CD4-positive, alpha-beta T cell treated with Interleukin-1 beta for 1 hour (primary cell): ENCODE measurements around the gene ZFP36.
"Not testable (repeated sequence)": the region's sequence is repeated elsewhere in the genome, so short reads cannot be mapped to it uniquely, and the experiment has no call there.

Experiments
- DNase-seq, 2 donors: peaks; one replicate each; pipeline ENCODE4 v3.0.0-alpha.2; 2020 to 2022

ZFP36 gene, protein sequence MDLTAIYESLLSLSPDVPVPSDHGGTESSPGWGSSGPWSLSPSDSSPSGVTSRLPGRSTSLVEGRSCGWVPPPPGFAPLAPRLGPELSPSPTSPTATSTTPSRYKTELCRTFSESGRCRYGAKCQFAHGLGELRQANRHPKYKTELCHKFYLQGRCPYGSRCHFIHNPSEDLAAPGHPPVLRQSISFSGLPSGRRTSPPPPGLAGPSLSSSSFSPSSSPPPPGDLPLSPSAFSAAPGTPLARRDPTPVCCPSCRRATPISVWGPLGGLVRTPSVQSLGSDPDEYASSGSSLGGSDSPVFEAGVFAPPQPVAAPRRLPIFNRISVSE

DNA sequence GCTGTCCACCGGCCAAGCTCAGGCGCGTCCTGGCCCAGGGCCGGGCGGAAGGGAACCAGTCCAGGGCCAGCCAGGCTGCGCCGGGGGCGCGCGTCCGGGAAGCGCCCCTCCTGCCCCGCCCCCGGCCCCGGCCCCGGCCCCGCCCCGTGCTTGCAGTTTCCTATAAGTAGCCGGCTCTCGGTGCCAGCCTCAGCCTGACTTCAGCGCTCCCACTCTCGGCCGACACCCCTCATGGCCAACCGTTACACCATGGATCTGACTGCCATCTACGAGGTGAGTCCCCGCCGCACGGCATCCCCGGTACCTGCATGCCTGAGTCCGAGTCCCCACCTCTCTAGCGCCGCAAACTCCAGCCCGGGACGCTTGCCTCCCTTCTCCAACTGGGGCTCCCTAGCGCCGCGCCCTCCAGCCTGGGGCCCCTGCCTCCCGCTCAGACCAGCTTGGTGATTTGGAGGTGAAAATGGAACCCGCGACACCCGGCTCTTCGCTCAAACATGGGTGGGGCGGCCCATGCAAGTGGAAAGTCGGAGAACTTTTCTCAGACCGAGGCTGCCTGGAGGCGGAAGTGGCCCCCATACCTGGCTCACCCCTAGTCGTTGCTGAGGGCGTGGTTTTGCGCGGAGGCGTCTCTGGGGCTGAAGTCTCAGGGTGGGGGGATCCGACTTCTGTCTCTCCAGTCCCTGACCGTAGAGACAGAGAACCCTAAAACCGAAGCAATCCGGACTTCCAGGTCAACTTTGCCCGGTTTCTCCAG lies at the start of gene ZFP36:
TSS of gene ZFP36 (plus strand) at position 192 of the 754 bp plus-strand sequence. CDS start at position 250, 58 bp downstream.
- DNase-seq: peak; percentile 93 to 94

DNA sequence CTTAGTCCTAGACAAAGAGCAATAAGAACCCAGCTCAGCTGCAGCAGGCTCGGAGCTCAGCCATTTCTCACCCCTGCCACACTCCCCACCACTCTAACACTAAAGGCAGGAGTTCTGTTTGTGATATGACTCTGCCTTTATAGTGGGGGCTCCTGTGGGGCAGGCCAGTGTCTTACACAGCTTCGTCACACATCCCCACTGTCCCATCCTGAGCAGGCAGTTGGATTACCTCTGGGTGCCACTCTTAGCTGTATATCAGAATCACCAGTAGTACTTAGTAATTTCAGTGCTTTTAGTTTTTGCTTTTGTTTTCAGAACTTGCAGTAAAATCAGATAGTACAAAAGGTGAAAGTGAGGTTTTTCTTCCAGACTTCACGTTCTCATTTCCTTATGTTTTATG lies 47.6 kb upstream of the ZFP36 start:
- no peak for DNase-seq

DNA sequence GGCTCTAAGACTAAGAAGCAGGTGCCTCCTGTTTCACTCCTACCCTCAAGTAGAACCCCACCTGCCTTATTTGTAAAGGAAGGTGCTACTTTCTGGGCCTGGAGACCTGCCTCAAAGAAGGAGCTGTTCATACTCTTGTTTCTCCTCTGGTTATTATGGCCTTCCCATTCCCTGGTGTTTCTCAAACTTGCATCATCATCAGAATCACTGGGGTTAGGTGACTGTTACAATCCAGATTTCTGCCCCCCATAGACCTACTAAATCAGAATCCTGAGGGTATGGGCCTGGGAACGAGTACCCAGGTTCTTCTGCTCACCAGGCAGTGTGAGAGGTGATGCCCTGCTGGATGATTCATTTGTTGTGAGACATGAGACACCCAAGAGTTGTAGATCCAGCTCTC lies 46.0 kb upstream of the ZFP36 start:
- no peak for DNase-seq

DNA sequence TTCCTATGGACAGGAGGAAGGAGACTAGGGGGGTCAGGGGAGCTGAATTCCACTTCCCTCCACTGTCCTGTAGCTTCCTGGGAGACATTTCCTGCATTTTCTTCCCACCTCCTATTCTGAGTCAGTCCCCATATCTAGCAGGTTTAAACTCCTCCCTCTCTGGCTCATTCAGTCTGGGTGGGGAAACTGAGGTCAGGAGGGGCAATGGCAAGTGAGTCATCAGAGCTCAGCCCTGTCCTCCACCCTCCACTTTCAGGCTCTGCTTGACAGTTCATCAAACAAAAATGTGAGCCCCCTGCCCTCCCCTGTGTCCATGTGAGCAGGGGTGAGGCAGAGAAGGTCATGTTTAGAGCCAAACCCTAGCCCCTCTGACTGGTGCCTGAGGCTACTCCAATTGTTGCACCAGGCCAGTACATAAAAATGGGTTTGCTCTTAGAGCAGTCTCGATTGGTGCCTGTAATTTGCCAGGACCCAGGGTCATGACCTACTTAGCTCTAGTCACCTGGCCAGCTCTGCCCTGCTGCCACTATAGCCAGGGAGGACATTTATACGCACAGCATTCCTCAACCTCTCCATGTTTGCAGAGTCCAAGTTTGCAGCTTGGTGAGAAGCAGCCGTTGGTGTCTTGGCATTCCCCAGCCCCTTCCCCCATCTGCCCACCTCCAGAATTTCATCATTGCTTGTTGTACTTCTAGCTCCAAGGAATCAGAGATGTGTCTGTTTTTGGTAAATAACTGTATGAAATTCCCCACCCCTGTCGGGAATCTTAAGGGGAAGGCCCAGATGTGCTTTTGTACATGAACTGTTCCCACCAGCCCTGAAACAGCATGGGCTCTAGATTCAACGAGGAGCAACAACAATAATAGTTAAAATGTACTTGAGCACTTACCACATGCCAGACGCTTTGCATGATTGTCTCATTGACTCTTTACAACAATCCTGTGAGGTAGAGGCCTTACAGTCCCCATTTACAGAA lies 43.7 kb upstream of the ZFP36 start:
- DNase-seq: no peak

DNA sequence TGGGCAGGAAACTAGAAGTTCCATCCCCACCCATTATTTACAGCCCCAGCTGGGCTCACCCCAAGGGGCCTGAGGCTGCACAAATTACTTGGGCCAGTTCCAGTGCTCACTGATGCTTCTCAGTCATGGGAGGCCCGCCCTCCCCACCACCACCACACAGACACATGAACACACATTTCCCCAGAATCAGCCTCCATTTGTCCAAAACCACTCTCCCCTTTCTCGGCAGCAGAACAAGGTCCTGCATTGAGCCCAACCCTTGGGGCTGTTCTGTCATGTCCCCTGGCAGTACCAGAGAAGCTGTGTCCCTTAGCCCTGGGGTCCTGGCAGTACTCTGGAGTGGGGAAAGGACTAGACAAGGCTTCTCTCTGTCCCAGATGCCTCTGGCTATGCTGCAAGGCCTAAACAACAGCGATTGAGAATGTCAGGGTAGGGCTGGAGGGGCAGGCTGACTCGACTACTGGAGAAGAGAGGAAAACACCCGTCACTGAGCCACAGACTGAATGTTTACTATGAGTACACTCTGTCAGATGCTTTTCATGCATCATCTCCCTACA lies 42.7 kb upstream of the ZFP36 start:
- DNase-seq: no peak

DNA sequence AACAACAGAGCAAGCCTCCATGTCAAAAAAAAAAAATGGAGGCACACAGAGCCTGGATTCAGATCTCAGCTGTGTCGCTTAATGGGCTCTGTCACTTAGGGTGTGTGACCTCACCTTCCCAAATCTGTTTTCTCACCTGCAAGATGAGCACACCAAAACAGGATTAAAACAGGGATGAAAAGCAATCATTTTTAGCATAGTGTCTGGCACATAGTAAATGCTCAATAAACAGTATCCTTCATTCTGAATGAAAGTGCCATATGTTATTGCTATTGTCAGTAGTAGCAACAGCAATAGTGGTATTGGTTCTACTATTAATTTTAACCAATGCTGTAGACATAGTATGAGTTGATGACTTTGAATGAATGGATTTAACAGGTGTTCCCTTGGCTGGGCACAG lies 41.1 kb upstream of the ZFP36 start:
- no peak for DNase-seq

DNA sequence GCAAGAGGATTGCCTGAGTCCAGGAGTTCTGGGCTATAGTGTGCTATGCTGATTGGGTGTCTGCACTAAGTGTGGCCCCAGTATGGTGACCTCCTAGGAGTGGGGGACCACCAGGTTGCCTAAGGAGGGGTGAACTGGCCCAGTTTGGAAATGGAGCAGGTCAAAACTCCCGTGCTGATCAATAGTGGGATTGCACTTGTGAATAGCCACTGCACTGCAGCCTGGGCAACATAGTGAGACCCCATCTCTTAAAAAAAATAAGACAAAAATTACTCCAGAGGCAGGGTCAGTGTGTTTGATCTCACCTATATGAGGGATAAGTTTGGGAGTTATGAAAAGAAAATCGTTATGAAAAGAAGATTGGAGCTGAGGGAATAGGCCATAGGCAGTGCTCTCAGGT lies 37.4 kb upstream of the ZFP36 start:
- DNase-seq: no peak

DNA sequence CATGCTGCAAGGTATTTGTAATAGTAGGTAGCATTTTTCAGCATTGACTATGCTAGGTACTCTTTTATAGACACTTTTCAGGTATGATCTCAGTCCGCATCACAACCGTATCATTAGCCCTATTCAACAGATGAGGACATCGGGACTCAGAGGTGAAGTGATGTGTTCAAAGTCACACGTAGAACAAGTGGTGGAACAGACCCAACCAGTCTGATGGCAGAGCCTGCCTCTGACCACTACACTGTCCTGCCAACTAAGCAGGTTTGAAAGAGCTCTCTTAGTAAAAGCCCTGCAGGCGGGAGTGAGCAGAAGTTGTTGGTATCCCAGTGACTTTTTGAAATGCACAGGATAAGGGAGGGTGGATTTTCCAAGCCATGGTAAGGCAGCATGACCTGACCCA lies 35.9 kb upstream of the ZFP36 start:
- DNase-seq: no peak

DNA sequence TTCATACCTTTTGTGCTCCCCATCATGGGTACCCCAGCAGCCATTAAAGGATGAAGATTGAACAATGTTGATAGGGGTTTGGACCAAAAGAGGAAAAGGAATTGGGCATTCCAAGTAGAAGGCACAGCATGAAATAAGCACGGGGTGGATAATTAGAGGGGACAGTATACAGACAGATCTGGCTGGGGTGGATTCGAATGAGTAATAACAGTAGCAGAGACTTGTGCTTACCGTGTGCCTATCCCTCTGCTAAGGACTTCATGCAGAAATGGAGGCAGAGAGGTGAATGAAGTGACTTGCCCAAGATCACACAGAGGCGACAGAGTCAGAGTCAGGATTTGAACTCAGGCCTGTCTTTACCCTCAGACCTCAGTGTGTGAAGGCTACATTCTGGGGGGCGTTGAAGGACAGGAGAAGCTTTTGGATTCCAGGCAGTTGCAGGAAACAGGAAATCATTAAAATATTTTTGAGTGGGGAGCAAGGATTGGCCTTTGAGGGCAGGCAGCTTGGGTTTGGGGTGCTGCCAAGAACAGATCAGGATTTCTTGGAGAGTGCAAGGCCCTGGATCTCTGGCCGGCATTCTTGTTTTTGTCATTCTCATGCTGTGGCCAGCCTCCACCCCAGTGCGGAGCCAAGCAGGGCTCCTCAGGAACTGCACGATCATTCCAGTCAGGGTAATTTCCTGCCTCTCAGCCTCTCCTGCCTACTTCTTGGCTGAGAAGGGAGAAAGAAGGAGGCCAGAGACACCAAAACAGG lies 34.4 kb upstream of the ZFP36 start:
- no peak for DNase-seq

DNA sequence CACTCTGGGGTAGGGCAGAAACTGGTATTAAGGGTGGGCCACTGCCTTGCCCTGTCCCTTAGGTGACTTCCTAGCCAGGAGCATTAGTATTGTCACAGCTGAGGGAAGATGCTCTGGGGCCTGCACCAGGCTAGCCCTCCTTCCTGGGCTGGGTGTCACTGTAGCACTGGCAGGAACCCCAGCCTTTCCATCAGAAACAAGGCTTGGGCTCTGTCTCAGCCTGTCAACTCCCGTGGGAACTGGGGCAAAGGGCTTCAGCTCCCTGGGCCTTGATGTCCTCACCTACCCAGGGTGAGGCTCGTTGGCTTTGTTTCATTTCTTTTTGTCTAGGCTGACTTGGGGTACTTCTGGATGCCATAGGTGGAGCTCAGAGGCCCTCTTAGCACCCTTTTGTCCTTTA lies 33.7 kb upstream of the ZFP36 start:
- no peak for DNase-seq

DNA sequence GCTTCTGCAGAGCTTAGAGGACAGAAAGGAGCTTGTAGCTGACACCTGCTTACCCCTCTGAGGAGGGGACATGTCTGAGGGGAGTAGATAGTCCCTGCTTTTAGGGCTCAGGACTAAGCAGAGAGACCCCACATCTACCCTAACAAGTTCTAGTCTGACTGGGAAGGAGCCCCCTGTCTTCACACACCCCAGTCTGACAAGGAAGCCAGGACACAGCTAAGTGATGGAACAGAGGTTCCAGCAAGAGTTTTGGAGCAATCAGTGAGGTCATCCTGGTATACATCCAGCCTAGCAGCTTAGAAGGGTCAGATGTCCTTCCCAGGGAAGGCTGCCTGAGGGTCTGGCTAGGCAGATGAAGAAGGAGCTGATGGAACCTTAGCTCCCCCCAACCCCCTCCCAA lies 30.7 kb upstream of the ZFP36 start:
- no peak for DNase-seq

DNA sequence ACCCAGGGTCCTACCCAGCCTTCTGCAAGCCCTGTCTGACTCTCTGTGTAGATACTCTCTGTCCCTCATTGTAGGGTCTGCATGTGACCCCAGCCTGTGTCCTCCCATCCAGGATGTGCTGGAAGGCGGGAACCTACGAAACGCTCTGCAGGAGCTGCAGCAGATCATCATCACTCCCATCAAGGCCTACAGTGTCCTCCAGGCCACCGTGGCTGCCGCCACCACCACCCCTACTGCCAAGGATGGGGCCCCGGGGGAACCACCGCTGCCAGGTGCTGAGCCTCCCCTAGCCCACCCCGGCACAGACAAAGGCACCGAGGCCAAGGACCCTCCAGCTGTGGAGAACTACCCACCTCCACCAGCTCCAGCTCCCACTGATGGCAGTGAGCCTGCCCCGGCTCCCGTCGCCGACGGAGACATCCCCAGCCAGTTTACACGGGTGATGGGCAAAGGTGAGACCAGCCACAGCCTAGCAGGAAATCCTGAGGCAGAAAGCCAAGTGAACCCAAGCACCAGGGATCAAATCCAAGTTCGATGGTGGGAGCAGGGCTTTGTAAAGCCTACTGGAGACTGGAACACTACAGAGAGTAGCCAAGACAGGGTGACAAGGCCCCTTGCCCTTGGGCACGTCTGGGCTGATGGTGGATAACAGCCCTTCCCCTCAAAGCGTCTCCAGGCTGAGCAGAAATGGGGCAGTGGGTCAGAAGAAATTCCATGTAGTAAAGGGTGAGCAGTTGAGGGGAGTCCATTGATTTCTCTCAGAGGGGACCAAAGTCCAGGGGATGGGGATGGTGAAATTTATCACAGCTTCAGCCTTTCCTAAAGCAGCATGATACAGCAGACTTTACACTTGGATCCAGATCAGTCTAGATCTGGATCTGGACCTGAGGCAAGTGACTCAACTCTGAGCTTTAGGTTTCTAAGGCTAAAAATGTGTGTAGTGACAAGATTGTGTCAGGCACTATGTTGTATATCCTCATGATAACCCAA lies 29.0 kb upstream of the ZFP36 start:
- no peak for DNase-seq

DNA sequence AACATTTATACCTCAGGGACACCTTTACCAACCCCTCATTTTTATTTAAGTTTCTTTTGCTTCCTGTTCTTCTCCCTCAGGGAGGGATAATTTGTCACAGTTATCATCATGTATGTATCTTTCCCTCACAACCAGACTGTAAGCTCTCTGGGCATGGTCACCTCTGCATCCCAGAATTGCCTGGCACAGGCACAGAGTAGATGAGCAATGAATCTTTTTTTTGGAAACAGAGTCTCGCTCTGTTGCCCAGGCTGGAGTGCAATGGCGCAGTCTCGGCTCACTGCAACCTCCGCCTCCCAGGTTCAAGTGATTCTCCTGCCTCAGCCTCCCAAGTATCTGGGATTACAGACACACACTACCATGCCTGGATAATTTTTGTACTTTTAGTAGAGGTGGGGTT lies 27.3 kb upstream of the ZFP36 start:
- not testable (repeated sequence) for DNase-seq

DNA sequence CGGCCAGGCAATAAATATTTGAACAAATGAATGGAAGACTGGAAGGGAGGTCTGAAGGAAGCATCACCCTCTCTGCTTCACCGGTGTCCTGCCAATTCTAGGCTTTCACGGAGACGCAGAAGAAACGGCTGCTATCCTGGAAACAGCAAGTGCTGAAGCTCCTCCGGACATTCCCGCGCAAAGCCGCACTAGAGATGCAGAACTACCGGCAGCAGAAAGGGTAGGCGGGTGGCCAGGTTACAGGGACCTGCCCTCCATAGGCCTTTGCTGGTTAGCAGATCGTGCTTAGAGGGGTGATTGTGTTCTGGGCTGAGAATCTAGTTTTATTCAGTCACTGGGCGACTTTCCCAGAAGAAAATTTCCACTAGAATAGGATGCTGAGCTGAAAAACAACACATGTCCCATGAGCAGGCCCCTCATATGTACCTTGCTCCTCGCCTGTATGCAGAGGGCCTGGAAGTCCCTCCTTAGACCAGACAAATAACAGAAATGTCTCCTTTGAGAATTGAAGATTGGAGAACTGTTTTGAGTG lies 26.7 kb upstream of the ZFP36 start:
- no peak for DNase-seq

DNA sequence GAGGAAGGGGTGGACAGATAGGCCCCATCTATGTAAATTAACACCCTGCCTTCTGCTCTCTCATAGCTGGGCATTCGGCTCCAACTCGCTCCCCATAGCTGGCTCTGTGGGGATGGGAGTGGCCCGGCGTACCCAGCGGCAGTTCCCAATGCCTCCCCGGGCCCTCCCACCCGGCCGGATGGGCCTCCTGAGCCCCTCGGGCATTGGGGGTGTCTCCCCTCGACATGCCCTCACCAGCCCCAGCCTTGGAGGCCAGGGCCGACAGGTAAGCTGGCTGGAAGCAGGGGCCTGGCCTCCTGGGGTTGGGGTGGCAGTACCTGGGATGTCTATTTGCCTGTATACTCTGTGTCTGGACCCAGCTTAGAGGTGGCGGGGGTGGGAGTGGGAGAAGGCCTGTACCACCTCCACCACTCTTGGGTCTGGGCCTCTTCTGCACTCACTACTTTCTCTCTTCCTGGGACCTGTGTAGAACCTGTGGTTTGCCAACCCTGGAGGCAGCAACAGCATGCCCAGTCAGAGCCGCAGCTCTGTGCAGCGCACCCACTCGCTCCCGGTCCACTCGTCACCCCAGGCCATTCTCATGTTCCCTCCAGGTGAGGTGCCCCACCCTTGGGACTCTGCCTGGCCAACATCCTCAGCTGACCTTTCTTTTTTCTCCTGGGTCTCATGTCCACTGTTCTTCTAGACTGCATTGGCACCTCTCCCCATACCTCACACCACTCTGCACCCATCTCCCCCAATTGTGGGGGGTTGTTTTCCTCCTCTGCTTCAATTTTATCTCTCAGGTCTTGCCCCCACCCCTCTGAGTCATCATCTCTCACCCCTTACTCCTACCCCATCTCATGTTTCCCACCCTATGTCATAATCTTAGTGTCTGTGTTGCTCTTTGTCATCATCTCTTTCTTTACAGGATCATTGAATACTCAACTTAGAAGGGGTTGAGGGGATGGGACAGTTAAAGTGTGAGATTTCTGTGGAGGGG lies 25.8 kb upstream of the ZFP36 start:
- DNase-seq: no peak

DNA sequence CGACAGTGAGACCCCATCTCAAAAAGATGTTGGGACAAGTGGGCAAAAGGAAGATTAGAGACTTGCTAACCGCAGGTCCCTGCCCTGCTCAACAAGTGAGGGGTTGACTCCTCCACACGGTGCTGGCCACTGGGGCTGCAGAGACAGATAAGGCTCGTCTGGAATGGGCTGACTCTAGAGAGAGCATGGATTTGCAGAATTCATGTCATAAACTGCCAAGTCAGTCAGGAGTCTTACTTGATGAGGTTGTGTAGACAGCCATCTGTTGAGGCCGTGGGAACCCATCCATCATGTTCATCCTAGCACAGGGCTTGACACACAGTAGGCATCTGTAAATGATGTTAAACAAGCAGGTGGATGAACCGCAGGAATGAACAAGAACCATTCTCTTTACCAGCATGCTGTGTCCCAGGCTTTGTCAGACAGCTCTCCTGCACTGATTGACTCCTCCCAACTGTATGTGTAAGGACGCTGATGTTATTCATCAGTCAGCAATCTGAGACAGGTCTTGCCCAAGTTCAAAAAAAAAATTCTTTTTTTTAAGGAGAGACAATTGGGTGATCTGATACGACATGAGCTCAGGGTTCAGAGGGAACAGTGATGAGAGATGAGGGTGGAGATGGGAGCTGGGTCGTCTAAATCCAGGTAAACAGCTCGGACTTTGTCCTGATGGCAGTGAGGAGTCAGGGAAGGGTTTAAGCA lies 24.6 kb upstream of the ZFP36 start:
- no peak for DNase-seq

DNA sequence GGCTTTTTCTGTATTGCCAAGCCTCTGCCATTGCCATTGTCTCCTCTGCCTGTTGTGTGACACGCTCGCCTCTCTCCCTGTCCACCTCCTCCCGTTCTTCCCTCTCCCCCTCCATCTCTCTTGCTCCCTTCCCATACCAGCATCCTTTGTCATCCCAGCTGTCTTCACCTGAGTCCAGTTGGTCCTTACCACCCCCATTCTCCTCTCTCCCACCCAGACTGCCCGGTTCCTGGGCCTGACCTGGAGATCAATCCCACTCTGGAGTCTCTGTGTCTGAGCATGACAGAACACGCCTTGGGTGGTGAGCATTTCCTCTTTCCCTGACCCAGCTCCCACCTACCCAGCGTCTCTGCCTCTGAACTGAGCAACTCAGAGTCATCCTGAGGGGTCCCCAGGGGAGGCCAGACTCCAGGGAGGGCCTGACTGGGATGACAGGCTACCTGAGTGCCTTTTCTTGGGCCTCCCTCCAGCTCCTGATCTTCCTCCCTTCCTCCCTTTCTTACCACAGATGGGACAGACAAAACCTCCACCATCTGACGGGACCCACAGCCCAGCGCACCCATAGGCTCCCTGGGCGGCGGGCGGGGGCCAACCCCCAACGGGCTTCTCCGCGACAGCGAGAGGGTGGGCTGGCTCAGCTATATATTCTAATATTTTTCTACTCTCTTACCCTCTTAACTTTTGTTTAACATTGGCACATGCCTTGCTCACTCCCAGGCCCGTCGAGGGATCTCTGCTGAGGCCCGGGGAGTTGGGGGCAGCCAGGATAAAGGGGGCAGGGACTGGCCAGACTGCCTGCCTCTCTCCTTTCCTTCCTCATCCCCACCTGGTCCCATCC lies 23.4 kb upstream of the ZFP36 start:
- no peak for DNase-seq
